ENCODE data around the gene ZFAND3.
"Not testable (repeated sequence)": the region's sequence is repeated elsewhere in the genome, so short reads cannot be mapped to it uniquely, and the experiment has no call there.

Gene ZFAND3

DNA sequence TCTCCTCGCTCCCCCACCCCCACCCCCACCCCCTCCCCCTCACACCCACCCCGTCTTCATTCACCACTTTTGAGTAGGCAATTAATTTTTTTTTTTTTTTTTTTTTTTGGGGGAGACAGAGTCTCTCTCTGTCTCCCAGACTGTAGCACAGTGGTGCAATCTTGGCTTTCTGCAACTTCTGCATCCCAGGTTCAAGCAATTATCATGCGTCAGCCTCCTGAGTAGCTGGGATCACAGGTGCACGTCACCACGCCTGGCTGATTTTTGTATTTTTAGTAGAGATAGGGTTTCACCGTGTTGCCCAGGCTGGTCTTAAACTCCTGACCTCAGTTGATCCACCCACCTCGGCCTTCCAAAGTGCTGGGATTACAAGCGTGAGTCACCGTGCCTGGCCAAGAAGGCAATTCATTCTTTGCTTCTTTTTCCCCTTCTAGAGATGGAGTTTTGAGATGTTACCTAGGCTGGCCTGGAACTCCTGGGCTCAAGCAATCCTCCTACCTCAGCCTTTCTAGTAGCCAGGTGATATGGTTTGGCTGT lies 230.4 kb downstream of the ZFAND3 start:
- not testable (repeated sequence) for DNase-seq (ENCODE audit: low read depth)

DNA sequence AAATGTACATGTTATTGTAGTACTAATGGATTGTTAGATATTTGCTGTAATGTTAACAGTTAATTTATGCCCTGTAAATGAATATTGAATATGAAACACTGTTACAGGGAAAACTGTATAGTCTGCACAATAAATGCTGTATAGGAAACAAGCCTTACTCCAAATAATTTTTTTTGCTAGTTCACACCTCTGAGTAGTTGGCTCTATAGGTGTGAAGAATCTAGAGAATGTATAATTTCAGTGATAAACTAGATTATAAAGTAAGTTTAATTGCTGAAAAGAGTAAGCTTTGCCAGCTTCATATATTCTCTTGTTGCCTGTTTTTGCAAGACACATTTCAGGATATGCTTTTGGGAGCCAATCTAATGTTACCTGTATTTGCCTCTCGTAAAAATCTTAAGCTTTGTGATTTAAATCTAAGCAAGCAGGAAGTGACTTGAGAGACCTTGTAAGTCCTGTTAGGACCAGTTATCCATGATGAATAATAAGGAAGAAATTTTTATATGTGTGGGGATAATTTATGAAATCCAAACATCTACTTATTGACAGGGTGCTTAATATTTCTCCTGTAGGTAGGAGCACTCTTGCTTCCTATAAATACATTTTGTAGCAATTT lies 232.4 kb downstream of the ZFAND3 start:
- no peak for DNase-seq (ENCODE audit: low read depth)

DNA sequence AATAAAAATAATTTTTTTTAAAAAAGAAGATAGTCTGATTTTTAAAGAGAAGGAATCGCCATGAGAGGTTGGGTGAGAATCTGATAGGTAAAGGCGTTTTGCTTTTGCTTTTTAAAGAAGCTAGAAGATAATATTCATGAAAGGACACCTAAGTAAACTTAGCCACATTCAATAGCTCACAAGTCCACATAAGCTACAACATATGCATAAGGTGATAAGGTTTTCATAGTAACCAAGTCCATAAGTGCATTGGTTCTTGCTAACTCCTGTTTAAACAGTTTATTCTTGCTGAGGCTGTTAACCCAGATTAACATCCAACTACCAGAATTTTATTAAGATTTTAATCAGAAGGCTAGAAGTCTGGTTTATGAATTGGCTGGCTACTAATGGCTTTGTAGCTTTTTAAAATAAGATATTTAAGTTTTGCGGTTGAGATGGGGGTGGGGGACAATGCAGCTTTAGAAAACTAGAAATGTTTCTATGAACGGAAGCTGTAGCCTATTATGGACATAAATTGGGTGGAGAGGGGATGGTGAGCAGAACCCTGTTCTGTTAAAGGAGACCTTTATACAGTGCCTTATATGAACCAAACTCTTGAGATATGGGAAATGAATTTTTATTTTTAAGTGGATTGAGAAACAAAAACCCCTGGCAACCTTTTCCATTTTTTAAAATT lies 235.1 kb downstream of the ZFAND3 start:
- DNase-seq (ENCODE audit: low read depth): no peak

DNA sequence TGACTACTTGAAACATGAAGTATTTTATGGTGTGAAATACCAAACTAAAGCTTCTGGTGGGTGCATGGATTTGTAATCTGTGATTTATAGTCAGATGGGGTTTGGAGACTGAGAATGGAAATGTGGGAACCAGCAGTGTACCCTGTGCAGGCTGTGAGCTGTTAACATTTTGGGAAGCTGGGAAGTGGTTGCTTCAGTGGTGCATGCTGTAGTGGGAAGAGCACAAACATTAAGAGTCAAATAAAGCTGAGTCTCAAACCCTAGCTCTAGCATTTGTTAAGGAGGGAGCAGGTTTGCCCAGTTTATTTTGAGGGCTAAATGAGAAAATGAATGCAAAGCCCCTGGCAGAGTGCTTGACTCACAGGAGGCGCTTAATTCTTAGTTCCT lies 235.7 kb downstream of the ZFAND3 start:
- DNase-seq (ENCODE audit: low read depth): no peak

DNA sequence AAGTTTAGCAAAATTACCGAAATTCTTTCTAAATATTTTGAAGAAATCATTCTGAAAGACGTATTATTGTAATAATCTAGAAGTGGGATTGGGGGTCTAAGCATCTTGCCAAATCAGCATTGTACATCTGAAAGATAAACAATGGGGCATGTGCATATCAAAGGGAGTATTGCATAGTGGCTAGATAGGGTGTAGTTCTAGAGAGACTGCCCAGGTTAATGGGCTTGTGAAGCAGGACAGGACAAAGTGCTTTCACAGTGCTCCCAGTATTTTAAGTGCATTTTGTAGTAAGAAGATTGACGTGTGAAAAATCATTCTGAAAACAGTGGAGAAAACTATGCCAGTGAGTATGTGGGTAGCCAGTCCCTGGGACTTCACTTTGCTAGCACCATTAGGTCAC lies 236.8 kb downstream of the ZFAND3 start:
- no peak for DNase-seq (ENCODE audit: low read depth)

DNA sequence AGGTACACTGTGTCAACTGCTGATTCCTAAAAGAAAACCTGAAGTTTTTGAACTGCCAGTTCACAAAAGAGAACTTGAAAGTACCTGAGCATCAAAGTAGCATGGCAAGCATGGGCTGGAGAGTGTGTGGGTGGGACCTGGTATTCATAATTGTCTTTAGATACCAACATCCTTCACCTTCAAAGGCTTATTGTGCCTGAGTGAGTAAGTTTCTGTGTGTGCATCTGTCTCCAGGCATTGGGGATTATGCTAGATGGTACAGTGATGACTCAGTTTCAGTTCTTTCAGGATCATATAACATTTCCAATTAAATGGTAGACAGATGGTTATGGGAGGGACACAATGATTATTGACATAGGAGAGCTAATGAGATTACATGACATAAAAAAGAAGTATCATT lies 238.5 kb downstream of the ZFAND3 start:
- DNase-seq (ENCODE audit: low read depth): no peak

DNA sequence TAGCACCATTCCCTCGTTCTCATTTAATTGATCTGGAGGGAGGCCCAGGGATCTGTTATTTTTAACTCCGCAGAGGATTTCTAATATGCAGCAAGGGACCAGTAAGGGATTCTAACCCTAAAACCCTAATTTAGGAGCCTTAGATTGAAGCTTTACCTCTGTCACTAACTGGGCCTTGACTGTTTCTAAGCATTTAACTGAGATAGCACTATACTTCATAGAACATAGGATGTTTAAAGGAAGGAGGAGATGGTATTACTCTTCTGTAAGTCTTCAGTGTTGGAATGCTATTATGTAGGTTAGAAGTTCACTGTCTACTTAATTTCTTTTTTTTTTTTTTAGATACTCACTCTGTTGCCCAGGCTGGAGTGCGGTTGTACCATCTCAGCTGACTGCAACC lies 242.5 kb downstream of the ZFAND3 start:
- DNase-seq (ENCODE audit: low read depth): no peak

DNA sequence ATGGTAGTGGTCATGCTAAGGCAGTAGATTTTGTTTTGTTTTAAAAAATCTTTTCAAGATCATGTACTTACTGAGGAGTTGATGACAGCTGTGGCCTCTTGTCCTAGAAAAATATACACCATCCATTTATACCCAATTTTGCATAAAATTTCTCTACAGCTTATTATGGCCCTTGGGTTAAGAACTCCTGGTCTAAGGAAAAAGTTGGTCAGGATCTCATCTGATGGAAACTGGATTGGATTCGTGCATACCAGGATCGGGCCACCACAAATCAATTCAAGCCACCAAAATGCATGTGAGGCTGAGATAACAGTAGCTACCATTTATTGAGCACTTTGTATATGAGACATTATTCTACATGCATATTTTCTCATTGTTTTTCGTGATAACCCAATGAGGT lies 244.4 kb downstream of the ZFAND3 start:
- no peak for DNase-seq (ENCODE audit: low read depth)

DNA sequence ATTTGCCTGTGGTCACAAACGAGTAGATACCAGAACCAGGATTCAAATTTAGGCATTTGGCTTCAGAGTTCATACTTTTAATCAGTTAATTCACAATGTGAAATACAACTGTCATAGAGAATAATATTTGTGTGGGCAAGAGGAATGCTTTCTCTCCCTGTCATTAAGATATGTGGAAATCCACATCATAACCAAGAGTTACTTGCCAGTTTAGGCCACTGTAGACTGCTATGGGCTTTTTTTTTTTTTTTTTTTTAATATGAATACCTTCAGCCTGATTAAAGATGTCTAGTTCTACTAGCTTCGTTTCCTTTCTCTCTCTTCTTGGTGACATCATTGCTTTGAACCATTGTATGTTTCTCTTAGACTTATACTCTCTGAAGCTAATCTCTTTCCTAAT lies 244.9 kb downstream of the ZFAND3 start:
- no peak for DNase-seq (ENCODE audit: low read depth)

DNA sequence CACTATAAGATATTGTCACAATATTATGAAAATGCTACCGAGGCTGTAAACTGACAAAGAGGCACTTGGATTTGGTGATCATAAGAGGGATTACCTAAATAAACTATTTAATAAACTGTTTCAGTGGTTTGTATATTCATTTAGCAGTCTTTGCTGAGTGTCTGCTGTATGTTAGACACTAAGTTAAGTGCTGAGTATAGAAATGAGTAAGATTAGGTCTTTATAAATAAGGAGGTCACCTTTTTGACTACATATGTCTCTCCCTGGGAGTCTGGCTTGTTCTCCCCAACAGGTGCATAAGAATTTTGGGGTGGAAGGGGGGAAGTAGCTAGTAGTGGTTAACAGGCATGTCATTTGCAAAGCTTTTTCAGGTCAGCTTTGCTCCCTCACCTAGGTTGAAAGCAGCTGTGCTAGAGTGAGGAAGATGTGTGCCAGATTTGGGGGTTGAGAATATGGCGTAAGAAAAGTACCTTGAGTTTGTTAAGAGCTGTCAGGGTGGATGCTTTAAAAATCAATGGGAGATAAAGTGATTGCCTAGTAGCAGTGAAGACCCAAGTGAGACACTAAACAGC lies 246.3 kb downstream of the ZFAND3 start:
- no peak for DNase-seq (ENCODE audit: low read depth)

DNA sequence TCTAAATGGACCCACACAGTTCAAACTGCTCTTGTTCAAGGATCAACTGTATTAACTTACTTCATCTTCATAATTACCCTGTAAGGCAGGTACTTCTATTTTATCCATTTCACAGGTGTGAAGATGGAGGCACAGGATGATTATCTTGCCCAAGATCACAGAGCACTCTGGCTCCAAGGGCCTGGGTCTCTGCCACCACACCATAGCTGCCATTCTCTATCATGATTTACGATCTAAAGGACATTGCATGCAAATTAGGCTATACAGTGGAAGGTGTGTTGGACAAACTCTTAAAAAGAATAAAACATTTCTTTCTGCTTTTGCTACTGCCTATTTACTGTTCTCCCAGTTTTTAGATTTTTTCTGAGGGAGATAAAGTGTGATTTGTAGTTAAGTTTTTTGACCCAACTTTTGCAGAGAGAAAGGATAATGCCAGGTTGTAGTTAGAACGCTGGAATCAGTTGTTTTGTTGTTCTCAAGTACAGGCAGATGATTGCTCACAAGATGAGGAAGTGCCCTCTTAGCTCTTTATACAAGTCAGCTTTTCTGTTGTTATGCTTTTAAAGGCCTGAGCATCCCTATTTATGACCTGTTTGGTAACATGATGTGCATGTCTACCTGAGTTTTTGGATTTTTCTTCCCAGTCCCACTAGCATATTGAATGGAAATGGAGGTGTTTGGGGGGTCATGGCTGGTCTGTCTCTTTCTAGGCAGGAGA lies 247.9 kb downstream of the ZFAND3 start:
- DNase-seq (ENCODE audit: low read depth): no peak

DNA sequence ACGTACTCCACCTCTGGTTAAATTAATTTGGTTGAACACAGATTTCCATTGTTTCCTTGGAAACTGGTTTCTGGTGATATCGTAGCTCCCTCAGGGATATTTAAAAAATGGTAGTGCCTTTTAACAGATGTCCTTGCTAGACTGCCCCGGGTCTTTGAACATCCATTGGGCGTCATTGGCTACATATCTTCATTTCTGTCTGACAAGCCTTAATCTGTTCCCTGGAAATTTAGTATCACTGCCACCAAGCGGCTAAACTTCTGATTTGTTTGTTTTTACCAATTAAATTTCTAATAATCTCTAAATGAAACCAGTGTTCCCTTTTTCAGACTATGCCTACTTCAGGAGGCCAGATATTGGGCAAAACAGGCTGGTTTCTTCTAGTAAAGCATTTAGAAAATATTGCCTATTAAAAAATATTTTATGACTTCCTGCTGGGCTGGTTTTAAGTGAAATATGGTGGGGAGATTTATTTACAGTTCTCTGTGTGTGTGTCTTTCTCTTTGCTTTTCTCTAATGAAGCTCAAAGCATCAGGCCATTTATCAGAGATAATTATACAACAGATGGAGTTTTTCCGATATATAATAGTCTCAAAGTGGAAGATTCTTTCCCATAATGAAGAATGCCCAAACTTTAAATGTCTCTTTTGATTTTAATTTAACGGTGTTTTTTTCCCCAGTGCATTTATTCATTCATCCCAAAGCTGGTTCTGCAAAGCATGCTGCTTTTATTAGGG lies 249.5 kb downstream of the ZFAND3 start:
- no peak for DNase-seq (ENCODE audit: low read depth)

DNA sequence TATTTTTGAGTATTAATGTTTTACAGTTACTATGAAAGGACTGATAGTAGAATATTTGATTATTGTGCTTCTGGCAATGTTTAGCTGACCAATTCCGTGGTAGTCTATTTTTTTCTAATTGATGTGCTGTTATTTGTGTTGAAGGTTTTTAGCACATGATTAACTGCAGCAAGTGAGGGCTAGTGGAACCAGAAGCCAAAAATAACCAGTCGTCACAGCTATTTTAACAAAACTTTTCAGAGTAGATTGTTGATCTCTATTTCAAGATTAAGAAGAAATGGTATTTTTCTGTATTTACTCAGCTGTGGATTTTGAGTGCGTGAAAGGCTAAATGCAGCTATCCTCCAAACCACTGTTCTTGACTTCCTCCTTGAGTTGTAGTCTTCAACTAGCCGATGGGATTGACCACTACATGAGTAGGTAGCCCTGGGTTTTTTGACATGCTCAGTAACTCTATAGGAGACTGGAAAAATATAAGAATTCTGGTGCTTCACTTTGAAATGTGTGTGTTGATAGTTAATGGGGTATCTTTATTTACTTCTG lies 258.0 kb downstream of the ZFAND3 start:
- no peak for DNase-seq (ENCODE audit: low read depth)

DNA sequence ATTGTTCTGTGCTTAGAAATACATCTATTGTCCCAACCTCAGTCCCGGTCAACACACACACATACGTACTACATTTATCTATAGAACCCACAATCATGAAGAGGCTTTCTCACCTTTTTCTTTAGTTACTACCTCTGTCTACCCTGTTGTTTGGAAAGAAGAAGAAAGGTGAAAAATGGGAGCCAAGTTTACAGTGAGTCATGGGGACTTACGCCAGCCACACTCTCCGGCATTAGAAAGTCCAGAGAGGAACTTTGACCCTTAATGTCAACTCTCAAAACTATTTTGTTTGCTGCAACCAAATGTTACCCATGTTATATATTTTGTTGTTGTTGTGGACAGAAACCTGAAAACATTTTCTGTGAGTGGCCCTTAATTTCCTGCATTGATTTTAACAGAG lies 259.1 kb downstream of the ZFAND3 start:
- DNase-seq (ENCODE audit: low read depth): no peak

DNA sequence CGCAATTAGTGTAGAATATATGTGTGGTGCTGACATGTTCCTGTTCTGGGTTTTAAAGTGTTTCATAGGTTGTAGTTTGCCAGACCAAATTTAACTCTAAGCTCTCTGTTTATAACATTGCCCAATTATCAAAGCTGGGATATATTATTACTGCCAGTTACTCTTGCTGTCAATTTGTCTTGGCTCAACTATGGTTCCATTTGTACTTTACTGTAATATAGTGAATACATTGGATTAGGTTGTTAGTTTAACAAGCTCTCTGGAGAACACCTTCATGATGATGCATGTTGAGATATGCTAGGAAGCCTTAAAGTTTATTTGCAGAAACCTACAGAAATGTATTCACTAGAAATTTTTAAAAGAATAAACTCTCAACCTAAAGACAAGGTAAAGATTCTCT lies 259.6 kb downstream of the ZFAND3 start:
- no peak for DNase-seq (ENCODE audit: low read depth)

DNA sequence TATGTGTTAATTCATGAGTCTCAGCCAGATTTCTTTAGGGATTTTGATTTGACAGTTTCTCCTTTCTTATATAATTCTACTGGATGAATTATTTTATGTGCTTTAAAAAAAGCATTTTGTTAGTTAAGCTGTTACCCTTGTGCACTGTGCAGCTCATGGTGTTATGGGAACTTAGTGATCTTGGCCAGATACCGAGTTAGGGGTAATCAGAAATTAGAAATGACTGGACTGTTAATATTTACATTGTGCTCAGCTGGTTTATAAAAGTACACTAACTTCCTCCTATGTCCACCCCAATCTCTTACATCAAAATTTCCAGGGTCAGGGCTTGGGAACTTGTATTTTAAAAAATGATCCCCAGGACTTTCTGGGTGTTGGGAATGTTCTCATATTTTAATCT lies 260.0 kb downstream of the ZFAND3 start:
- DNase-seq (ENCODE audit: low read depth): no peak

DNA sequence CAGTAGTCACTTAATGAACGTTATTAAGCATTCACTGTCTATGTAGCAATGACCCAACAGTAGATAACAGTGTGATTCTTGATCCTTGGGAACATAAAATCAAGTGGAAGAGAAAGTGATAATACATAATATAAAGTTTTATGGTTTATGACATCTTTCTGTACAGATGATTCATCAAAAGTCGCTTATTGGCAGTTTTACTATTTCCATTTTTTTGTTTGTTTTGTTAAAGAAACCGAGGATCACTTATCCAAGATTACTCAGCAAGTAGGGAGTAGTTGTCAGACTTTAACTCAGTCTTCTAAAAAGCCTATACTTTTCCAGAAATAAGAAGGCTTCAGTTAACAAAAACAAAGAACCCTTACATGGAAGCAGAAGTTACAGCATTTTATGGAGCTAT lies 260.8 kb downstream of the ZFAND3 start:
- DNase-seq (ENCODE audit: low read depth): no peak

DNA sequence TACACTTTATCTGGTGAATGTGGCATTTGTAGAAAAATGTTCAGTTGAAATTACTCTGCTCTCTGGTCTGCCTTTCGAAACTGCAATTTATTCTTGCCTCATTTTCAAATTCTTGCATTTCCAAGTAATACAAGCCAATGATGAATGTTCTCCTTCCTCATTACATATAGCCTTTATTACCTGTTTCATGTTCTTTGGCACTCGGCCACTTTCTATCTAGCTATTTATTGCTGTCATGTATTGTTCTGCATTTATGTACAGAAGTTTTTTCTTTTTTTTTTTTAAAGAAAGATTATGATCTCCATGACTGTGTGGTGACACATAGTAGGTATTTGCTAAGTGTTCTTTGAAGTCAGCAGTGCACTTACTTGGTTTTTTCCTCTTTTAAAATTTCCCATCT lies 261.4 kb downstream of the ZFAND3 start:
- DNase-seq (ENCODE audit: low read depth): no peak

DNA sequence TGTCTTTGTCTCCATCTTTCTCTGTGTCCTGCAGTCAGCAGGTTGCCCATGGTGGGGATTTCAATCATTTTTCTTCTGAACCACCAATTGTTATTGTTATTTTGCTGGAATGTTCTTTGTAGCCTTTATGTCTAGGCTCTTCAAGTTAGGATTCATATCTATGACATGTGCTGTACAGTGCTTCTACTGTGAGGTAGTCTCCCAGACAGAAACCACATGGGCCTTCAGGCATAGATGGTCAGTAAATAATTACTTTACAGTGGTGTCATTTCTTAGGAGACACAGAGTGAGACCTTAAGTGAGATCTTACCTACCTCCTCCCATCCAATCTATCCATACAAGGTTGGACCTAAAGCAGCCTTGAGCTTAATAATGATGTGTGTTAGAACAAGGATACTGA lies 265.5 kb downstream of the ZFAND3 start:
- no peak for DNase-seq (ENCODE audit: low read depth)

DNA sequence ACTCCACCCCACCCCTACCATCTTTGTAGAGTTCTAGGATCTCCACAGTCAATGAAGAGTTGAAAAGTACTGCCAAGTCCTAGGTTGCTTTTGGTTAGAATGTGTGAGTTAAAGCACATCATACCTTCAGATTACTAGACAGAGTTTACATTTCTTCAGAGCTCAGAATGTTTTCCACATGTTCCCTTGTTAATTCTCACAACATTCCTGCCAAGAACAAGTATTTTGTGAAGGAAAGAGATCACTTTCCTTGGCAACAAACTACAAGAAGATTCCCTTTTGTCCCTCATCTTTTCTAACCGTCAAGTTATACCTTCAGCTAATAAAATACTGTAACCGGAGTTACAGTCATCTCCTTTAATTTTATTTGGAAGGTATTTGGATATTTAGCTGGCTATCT lies 266.8 kb downstream of the ZFAND3 start:
- no peak for DNase-seq (ENCODE audit: low read depth)

DNA sequence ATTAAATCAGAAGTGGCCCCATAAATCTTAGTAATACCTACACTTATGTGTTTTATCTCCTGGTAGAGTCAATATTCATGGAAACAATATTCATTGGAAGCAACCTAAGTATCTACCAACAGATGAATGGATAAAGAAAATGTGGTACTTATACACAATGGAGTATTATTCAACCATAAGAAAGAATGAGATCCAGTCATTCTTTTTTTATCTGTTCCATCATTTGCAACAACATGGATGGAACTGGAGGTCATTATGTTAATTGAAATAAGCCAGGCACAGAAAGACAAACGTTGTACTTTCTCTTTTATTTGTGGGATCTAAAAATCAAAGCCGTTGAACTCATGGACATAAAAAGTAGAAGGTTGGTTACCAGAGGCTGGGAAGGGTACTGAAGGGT lies 268.5 kb downstream of the ZFAND3 start:
- DNase-seq (ENCODE audit: low read depth): no peak

DNA sequence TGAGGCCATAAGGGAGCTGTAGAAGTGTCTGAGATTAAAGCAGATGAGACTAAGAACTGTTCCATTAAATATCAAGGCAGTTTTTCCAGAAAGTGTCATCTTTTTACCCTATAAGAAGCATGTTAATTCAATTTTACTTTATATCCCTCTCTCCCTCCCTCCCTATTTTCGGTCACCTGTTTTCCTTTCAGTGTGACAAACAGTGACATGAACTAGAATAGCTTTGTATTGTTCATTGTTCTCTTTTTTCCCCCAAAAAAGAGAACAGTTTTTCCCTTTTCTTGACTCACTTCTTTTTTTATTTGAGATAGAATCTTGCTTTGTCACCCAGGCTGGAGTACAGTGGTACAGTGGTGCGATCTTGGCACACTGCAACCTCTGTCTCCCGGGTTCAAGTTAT lies 269.3 kb downstream of the ZFAND3 start:
- no peak for DNase-seq (ENCODE audit: low read depth)
